ENCODE measurements around the gene IBA57.
"Not testable (repeated sequence)": the region's sequence is repeated elsewhere in the genome, so short reads cannot be mapped to it uniquely, and the experiment has no call there.

The IBA57 gene

DNA sequence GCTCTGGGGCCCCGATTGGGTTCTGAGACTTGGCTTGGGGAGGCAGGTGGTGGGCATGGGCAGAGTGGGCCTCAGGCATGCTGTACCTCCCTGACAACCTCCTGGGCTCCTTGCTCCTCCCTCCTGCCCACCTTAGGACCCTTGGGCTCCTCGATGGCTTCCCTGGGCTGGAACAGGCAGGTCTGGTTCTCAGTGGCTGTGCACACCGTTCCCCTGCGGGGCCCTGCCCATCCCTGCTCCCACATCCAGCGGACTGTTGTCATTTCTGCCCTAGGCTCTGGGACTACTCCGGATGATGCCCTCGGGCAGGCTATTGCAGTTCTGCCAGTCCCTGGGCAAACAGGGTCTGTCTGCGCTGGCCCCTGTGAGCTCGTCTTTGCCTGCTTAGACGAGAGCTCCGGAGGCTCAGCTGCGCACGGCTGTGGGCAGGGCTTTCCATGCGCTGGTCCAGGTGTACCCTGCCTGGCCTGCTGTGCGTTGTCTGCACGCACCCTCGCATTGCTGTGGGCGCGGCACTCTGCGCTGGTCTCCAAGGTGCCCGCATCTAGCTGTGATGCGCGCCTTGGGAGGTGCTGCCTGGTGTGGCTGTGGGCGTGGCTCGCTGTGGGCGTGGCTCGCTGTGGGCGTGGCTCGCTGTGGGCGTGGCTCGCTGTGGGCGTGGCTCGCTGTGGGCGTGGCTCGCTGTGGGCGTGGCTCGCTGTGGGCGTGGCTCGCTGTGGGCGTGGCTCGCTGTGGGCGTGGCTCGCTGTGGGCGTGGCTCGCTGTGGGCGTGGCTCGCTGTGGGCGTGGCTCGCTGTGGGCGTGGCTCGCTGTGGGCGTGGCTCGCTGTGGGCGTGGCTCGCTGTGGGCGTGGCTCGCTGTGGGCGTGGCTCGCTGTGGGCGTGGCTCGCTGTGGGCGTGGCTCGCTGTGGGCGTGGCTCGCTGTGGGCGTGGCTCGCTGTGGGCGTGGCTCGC lies 8.2 kb downstream of the IBA57 start:
- not testable (repeated sequence) for DNase-seq

DNA sequence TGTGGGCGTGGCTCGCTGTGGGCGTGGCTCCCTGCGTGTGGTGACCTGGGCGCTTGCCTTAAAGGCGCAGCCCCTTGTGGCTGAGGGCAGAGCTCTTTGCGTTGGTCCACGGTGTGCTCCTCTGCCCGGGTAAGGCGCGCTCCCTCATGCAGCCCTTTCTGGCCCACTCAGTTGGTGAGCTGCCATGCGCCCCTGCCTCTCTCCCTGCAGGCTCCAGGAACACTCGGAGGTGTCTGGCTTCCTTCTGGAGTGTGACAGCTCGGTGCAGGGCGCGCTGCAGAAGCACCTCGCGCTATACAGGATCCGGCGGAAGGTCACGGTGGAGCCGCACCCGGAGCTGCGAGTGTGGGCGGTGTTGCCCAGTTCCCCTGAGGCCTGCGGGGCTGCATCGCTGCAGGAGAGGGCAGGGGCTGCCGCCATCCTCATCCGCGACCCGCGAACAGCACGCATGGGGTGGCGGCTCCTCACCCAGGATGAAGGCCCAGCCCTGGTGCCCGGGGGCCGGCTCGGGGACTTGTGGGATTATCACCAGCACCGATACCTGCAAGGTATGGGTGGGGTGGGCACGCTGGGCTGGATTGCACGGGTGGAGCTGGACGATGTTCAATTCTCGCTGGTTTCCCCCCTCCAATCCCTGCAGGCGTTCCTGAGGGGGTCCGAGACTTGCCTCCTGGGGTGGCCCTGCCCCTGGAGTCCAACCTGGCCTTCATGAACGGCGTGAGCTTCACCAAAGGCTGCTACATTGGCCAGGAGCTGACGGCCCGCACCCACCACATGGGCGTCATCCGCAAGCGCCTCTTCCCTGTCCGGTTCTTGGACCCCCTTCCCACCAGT lies 9.1 kb downstream of the IBA57 start:
- DNase-seq = no peak

DNA sequence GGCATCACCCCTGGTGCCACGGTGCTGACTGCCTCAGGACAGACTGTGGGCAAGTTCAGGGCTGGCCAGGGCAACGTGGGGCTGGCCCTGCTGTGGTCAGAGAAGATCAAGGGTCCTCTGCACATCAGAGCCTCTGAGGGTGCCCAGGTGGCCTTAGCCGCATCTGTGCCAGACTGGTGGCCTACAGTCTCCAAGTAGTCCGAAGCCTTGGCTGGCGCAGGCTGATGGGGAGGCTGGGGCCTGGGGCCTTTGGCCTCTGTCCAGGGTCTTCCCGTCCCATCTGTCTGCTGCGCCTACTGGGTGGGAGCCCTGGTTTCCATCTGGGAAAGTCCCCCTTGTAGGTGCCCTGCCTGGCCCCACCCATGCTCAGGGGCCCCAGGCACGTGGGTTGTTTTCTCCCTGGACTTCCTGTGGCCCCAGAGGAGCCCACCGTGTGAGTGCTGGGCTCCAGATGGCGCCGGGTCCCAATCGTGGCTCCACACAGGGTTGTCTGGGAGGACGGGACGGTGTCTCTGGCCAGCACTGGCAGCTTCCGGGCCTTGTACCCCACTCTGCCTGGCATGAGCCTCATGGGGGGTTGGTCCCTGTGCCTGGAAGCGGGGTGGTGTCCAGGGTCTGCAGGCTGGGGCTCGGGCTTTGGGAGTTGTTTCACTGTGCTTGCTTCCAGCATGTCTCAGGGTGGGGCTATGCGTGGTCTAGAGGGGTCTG lies 9.9 kb downstream of the IBA57 start:
- no peak for DNase-seq

DNA sequence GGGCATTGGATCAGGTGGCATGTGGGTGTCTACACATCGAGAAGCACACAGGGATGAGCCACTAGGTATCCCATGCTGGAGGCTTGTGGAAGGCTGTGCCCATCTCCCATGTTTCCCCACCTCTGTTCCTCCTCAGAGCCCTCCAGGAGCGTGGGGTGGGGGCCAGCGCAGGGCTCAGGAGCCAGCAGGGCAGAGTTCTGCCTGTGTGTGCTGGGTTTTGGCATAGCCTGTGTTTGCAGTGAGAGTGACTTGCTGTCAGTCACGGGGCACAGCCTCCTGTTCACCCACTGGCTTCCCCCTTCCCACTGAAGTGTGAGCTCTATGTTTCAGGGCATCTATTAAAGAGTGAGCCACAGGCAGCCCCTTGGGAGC lies 10.4 kb downstream of the IBA57 start:
- DNase-seq = no peak

DNA sequence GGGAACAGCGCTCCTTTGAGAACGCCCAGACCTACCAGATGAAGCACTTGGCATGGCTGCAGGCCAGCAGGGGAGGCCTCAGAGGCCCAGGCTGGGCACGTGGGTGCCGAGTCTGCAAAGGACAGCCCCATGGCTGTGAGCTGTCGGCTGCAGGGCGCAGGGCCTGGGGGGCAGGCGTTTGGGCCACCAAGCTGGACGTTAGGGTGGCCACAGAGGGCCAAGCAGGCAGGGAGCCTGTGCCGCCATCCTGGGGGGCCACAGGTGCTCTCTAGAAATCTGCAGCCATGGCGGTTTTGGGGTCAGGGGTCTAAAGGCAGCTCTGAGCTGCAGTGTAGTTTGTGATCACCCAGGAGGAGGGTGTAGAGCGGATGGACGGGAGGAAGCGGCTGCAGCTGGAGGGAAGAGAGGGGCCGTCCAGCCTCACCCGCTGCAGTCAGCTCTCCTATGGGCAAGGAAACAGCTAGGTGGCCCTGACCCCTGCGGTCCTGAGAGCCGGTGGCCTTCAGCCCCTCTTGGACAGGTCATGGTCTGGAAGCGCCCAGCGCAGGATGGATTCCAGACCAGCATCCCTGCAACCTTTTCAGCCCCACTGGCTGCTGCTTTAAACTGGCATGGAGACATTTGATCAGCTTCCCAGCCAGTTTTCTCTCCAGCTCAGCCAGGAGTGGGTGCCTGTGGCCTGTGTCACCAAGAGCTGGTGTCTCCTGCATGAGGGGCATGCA lies 11.0 kb downstream of the IBA57 start:
- DNase-seq = no peak

DNA sequence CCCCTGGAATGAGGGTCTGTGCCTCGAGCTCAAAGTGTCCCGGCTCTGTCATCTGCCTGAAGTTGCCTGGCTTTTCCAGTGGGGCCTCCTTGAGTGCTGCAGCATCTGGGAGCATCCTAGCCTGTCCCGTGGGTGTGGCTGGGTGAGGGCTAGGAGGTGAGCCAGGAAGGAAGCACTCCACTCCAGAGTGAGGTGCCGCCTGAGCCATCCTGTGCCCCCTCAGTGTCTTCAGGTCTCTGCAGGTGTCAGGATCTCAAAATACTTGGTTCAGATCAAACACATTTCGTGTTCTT lies 11.5 kb downstream of the IBA57 start:
- DNase-seq = no peak

DNA sequence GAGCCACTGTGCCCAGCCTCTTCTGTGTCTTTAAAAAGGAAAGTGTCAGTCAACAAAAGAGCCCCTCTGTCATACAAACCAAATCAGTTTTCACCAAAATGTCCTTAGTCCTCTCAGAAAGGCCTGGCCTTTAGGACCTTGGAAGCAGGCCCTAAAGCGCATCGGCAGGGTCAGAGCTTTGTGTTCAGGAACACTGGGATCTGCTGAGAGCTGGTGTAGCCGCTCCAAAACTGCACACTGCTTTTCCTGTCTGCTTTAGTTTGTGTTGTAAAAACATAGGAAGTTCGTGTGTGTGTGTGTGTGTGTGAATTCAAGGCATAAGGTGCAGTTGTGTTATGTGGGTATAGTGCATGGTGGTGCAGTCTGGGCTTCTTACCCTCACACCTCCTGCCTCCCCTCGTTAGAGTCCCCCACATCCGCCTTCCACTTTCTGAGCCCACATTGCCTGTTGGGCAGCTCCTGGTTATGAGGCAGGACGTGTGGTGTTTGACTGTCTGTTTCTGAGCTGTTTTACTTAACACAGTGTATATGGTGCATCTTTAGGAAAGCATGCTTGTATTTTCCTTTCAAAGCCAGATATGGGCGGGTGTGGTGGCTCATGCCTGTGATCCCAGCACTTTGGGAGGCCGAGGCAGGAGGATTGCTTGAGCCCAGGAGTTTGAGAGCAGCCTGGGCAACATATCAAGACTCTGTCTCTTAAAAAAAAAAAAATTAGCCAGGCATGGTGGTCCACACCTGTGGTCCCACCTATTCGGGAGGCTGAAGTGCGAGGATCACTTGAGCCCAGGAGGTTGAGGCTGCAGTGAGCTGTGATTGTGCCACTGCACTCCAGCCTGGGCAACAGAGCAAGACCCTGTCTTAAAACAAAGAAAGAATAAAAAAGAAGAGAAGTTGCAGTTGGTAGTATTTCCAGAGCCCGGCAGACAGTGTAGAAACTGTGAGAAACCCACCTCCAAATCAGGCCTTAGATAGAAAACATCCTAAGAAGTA lies 12.4 kb downstream of the IBA57 start:
- DNase-seq = no peak

DNA sequence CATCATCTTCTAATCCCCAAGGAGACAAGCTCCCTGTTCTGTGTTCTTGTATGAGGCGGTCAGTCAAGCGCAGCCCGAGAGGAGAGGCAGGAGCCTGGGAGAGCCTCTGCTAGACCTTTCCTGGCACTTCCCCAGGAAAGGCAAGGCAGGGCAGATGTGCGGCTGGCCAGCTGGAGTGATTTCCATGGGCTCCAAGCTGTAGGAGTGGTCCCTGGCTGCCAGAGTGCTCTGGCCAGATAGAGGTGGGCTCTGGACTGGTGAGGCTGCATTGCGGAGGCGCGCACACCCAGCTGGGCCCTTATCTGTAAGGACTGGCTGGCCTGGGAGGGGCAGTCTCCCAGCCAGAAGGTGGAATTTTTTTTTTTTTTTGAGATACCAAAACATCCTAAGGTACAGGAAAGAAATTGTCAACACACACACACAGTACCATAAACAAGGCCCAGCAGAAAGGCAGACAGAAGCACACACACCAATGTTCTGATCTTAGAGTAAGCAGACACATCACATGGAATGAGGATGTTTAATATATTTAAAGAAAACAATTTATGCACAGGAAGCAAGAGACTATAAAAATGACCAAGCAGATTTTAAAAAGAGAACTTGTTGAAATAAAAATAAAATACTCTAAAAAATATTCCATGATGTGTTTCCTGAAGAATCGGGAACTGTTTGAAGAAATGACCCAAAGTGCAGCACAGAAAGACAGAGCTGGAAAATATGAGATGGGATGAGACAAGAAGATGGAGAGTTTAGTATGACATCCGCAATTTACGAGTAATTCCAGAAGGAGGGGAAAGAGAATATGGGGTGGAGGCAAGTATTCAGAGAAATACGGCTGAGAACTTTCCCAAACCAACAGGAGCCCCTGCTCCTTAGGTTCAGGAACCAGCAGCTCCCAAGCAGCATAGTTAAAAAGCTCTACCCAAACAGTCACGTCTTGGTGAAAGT lies 13.4 kb downstream of the IBA57 start:
- DNase-seq = no peak

DNA sequence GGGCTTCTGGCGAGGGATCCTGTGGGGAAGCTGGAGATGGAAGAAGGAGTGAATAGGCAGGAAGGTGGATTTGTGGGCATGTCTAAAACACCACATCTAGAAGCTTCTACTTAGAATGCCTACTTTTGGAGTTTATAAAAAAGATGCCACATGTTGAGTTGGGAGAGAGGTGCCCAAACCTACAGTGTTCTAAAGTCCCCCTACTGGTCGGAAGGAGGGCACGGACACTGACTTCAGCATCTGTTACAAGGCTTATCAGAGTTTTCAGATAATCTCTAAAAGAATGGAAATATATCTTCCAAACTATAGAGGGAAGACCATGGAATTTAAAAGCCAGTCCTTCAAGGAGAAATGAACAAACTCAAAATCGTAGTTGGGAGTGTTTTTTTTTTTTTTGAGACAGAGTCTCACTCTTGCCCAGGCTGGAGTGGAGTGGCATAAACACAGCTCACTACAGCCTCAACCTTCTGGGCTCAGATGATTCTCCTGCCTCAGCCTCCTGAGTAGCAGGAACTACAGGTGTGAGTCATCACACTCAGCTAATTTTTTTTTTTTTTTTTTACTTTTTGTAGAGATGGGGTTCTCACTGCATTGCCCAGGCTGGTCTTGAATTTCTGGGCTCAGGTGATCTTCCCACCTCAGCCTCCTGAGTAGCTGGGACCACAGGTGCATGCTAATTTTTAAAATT lies 14.8 kb downstream of the IBA57 start:
- DNase-seq = no peak

DNA sequence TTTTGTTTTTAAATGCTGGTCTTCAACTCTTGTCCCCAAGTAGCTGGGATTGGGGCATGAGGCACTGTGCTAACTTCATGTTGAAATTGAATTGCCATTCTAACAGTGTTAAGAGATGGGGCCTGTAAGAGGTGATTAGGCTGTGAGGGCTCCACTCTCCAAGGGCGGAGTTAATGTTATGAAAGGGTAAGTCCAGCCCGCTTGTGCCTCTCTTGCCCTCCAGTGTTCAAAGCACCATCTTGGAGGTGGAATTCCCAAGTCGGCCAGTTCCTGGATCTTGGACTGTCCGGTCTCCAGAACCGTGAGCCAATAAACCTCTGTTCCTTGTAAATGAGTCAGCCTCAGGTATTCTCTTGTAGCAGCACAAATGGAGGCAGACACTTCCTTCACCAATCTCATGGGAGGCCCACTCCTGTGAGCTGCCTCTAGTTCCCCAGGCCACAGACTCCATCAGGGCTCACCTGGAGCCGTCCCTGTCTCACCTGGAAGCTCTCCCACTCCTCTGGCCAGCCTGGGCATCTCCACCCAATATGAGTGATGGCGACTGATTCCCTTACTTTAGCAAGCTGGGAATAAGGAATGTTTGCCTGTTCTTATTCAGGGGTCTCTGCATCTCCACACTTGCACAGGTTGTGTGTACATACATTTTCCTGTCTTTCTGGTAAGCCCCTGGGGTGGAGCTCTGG lies 15.5 kb downstream of the IBA57 start:
- no peak for DNase-seq

DNA sequence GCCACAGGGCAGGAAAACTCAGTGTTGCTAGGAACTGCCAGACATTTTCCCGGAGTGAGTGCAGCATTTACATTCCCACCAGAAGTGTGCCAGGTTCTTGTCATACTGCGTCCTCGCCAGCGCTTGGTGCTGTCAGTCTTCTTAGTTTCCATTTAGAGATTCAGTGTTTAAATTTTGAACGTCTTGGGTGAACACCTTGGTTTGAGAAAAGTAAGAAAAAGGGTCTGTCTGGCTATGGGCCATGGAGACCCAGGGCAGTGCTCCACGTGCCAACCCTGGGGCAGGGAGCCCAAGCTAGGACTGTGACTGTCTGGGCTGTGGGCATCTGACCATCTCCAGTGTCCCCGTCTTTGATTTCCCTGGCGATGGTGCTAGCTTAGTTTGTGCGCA lies 16.0 kb downstream of the IBA57 start:
- DNase-seq = no peak

DNA sequence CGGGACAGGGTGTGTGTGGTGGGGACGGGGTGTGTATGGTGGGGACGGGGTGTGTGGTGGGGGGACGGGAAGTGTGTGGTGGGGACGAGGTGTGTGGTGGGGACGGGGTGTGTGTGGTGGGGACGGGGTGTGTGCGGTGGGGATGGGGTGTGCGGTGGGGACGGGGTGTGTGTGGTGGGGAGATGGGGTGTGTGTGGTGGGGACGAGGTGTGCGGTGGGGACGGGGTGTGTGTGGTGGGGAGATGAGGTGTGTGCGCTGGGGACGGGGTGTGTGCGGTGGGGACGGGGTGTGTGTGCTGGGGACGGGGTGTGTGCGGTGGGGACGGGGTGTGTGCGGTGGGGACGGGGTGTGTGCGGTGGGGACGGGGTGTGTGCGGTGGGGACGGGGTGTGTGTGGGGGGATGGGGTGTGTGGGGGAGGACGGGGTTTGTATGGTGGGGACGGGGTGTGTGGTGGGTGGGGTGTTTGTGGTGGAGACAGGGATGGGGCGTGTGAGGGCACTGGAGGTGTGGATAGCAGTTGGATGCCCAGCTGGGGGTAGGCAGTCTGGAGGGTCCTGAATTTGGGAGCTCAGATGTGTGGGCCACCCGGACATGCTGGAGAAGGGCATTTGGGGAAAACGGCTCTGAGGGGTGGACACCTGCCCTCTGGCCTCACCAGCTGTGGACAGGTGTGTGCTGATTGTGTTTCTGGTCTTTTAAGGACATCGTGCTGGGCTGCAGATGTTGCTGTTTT lies 16.9 kb downstream of the IBA57 start:
- DNase-seq = no peak

DNA sequence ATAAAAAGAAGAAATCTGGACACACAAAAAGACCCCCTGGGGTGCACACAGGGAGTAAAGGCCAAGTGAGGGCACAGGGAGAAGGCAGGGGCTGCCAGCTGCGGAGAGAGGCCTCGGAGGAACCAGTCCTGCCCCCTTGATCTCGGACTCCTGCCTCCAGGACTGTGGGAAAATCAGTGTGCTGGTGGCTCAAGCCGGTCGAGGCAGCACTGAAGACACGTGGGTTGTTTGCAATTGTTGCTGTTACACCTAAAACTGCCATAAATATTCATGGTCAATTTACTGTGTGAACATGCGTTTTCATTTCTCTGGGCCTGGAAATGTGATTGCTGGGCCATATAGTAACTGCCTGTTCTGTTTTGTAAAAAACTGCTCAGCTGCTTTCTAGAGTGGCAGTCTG lies 18.5 kb downstream of the IBA57 start:
- no peak for DNase-seq

DNA sequence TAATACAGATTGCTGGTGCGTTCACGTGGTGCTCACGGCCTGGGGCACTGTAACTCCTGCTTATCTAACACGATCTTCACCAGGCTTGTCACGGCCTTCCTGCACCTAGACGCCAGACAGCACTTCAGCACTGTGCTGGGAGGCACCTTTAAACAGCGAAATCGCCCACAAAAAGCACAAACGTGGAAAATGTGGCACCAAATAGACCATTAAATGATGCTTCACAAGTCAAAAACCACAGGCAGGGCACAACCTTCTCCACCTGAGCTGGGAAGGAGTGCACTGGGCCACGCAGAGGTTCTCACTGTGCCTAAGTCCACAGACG lies 20.0 kb downstream of the IBA57 start:
- no peak for DNase-seq

DNA sequence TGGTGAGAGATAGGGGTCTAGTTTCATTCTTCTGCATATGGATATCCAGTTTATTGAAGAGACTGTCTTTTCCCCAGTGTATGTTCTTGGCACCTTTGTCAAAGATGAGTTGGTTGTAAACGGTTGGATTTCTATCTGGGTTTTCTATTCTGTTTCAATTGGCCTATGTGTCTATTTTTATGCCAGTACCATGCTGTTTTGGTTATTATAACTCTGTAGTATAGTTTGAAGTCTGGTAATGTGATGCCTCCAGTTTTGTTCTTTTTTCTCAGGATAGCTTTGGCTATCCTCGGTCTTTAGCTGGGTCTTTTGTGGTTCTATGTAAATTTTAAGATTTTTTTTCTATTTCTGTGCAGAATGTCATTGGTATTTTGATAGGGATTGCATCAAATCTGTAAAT lies 22.6 kb downstream of the IBA57 start:
- DNase-seq = not testable (repeated sequence)

DNA sequence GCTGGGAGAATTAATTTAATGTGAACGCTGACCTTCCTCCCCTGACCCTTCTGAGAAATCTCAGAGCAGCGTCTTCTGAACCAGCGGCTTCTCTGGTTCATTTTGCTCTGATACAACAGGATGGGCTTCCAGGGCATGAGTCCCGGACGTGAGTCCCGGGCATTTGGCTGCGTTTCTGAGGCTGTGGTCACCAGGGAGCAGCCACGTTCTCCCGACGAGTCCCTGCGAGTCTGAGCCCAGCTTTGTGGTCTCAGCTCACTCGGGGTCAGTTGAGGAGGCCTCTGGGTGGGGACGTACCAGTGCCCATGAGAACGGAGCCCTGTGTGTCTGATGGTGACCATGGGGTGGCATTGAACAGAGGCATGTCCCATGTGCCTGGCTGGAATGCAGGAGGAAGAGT lies 24.6 kb downstream of the IBA57 start:
- DNase-seq = no peak

DNA sequence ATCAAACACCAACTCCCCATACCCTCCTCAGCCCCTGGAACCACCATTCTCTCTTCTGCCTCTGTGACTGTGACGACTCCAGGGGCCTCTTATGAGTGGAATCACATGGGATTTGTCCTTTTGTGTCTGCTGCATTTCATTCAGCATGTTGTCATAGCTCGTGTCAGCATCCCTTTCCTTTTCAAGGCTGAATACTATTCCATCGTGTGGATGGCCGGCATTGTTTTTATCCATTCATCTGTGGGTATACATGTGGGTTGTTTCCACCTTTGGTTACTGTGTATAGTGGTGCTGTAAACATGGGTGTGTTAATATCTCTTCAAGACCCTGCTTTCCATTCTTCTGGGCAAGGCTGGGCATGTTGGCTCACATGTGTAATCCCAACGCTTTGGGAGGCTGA lies 25.2 kb downstream of the IBA57 start:
- no peak for DNase-seq

DNA sequence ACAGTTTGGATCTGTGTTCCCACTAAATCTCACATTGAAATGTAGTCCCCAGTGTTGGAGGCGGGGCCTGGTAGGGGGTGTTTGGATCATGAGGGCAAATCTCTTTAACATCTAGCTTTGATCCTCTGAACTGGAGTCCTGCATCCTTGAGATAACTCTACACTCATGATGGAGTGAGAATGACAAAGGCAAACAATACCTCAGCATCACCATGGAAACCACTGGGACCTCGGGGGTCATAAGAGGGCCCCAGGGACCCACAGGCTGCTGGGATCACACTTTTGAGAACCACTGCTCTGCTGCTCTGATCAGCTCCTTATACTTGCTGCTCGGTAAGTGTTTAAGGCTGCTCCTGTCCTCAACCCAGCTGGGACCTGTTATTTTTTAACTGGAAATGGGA lies 28.8 kb downstream of the IBA57 start:
- DNase-seq = no peak
